Liver (tissue), 3 donors: ENCODE measurements around the gene GADL1.

Source experiments
- GABPA ChIP-seq, 2 donors: IDR thresholded peaks in 1 of 2; conservative IDR thresholded peaks in 1 of 2; 2 replicates each; pipeline ENCODE4 v1.6.1; 2016; ENCODE audit warnings: antibody characterized with exemption in 2 of 2, mild to moderate bottlenecking in 1 of 2, moderate library complexity in 1 of 2
- MAX ChIP-seq: IDR thresholded peaks from 2 replicates; pipeline ENCODE4 v1.6.1; 2016; ENCODE audit warnings: antibody characterized with exemption
- REST ChIP-seq: IDR thresholded peaks from 2 replicates; pipeline ENCODE4 v1.6.1; 2016; ENCODE audit warnings: antibody characterized with exemption, mild to moderate bottlenecking
- TF ChIP-seq, protein P1 (sequence below): fragments of 150-350 bp; IDR thresholded peaks from 2 replicates; pipeline ENCODE4 v1.5.1; 2017; ENCODE audit warnings: improper control_type of control experiment, low read depth, low read length; ENCODE audit not compliant: missing input control
- donor health status: healthy.
- donor health status: healthy.

DNA sequence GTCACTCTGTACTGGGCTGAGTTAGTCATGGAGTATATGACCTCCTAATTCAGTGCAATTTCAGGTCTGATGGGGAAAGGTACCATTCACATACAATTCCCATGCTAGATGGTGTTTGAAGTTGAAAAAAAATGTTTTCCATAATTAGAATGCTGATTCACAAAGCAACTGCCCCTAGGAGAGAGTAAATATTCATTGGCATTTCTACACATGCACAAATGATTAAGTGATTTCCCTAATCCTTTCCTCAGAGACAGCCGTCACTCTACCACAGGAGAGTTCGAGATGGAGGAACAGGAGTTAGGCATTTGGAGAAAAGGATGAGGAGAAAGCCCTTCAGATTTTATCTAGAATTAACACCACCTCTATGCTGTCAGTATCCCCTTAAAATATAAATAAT lies 32.5 kb downstream of the GADL1 start:
- TF ChIP-seq MAX: no peak
- no peak for TF ChIP-seq REST
- TF ChIP-seq GABPA (IDR thresholded peaks at IDR 0.05 in 1 of 2, conservative IDR thresholded peaks at IDR 0.05 in 1 of 2): no peak
- TF ChIP-seq, protein P1, sequence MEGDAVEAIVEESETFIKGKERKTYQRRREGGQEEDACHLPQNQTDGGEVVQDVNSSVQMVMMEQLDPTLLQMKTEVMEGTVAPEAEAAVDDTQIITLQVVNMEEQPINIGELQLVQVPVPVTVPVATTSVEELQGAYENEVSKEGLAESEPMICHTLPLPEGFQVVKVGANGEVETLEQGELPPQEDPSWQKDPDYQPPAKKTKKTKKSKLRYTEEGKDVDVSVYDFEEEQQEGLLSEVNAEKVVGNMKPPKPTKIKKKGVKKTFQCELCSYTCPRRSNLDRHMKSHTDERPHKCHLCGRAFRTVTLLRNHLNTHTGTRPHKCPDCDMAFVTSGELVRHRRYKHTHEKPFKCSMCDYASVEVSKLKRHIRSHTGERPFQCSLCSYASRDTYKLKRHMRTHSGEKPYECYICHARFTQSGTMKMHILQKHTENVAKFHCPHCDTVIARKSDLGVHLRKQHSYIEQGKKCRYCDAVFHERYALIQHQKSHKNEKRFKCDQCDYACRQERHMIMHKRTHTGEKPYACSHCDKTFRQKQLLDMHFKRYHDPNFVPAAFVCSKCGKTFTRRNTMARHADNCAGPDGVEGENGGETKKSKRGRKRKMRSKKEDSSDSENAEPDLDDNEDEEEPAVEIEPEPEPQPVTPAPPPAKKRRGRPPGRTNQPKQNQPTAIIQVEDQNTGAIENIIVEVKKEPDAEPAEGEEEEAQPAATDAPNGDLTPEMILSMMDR: no peak
